PC-9 (cell line): ENCODE results near the gene STX16.

ENCODE experiments used
- EZH2 ChIP-seq: fragments of 200-600 bp; sonication (generic); IDR thresholded peaks from 2 replicates; pipeline ENCODE4 v1.8.0; 2017; ENCODE audit warnings: antibody characterized with exemption, low read depth
- TF ChIP-seq, protein P1 (sequence below): fragments of 200-600 bp; sonication (generic); conservative IDR thresholded peaks from 2 replicates; pipeline ENCODE4 v1.6.1; 2017; ENCODE audit warnings: mixed run types, antibody characterized with exemption, mild to moderate bottlenecking, moderate library complexity

DNA sequence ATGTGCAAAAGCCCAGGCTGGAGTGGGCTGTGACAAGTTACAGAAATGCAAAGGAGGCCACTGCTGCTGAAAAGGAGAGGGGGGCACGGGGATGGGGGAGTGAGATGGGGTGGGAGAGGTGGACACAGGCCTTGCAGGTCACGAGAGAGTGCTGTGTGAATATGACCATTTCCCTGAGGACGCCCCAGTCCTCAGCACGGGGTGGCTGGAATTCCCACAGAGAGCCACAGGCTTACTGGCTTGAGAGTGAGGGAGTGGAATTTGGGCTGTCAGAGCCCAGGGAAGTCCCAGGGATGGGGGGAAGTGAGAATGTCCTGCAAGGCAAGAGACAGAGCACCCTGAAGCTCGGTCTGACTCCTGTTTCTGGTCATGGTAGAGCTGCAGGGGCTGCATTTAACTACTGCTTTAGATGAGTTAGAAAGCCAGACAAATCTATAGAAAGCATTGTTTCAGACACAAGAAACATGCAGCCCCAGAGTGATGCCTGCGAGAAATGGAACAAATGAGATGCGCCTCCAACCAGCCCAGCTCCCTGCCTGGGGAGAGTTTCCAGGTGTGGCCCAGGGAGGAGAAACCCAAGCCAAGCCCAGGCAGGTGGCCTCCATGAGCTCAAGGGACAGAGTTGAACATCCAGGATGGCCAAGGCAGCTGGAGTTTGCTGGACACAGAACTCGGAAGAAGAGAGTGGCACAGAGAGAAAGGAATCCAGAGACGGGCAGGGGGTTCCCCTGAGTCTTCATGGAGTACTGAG is 72.0 kb downstream of the STX16 start:
- TF ChIP-seq, protein P1, sequence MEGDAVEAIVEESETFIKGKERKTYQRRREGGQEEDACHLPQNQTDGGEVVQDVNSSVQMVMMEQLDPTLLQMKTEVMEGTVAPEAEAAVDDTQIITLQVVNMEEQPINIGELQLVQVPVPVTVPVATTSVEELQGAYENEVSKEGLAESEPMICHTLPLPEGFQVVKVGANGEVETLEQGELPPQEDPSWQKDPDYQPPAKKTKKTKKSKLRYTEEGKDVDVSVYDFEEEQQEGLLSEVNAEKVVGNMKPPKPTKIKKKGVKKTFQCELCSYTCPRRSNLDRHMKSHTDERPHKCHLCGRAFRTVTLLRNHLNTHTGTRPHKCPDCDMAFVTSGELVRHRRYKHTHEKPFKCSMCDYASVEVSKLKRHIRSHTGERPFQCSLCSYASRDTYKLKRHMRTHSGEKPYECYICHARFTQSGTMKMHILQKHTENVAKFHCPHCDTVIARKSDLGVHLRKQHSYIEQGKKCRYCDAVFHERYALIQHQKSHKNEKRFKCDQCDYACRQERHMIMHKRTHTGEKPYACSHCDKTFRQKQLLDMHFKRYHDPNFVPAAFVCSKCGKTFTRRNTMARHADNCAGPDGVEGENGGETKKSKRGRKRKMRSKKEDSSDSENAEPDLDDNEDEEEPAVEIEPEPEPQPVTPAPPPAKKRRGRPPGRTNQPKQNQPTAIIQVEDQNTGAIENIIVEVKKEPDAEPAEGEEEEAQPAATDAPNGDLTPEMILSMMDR = no peak
- TF ChIP-seq EZH2 = no peak
